PC-9 (cell line): ENCODE results near the gene ZMIZ1. TPM values are rescaled to one million over a fixed set of nuclear protein-coding genes. Genes with fewer than 3 reads are reported as not detected.

Experiments used
- BruUV-seq: library from RNA; stranded (reverse); fragments of 400-500 nt; replicated peaks from 2 replicates; lab custom pipeline; 2021; lab: Mats Ljungman, UMichigan
- CTCF ChIA-PET: fragments of 300-600 bp; sonication (Branson Sonifier 250); formaldehyde crosslinking; loops from one replicate; lab custom pipeline; 2022; ENCODE audit warnings: antibody characterized with exemption; lab: Charles Lee
- POLR2A ChIA-PET: fragments of 300-600 bp; sonication (Branson Sonifier 250); formaldehyde crosslinking; loops from one replicate; lab custom pipeline; 2022; ENCODE audit warnings: antibody characterized with exemption; ENCODE audit not compliant: unreplicated experiment; lab: Charles Lee
- DNase-seq, 2 experiments: peaks; one replicate each; pipeline versions ENCODE4 v3.0.0 to v3.0.0-alpha.2; 2015 to 2022; ENCODE audit warnings: mixed read lengths in 1 of 2
- H2AFZ ChIP-seq: fragments of 200-600 bp; sonication (generic); 2 replicates; pipeline ENCODE4 v1.8.1; 2017; ENCODE audit warnings: antibody characterized with exemption
- H3F3A ChIP-seq: fragments of 200-600 bp; sonication (generic); 2 replicates; pipeline ENCODE4 v1.8.1; 2017; ENCODE audit warnings: antibody characterized with exemption, mild to moderate bottlenecking, low read depth; ENCODE audit not compliant: insufficient read depth
- H3K27ac ChIP-seq: fragments of 200-600 bp; sonication (generic); 2 replicates; pipeline ENCODE4 v1.6.1; 2016; ENCODE audit warnings: mixed run types
- H3K27me3 ChIP-seq: fragments of 200-600 bp; sonication (generic); 2 replicates; pipeline ENCODE4 v1.6.1; 2016; ENCODE audit warnings: low read depth, mixed run types; ENCODE audit not compliant: insufficient read depth
- H3K36me3 ChIP-seq: fragments of 200-600 bp; sonication (generic); 2 replicates; pipeline ENCODE4 v1.6.1; 2016; ENCODE audit warnings: low read depth, mixed run types
- H3K4me1 ChIP-seq: fragments of 200-600 bp; sonication (generic); replicated peaks from 2 replicates; pipeline ENCODE4 v1.6.1; 2016; ENCODE audit warnings: mixed run types; ENCODE audit not compliant: insufficient read depth
- H3K4me2 ChIP-seq: fragments of 200-600 bp; sonication (generic); 2 replicates; pipeline ENCODE4 v1.6.1; 2017; ENCODE audit warnings: mixed run types
- H3K4me3 ChIP-seq: fragments of 200-600 bp; sonication (generic); 2 replicates; pipeline ENCODE4 v1.6.1; 2016; ENCODE audit warnings: mixed run types
- H3K79me2 ChIP-seq: fragments of 200-600 bp; sonication (generic); 2 replicates; pipeline ENCODE4 v1.6.1; 2017; ENCODE audit warnings: low read depth, mixed run types
- H3K9me2 ChIP-seq: fragments of 200-600 bp; sonication (generic); 2 replicates; pipeline ENCODE4 v1.8.1; 2017; ENCODE audit warnings: mild to moderate bottlenecking; ENCODE audit not compliant: insufficient read depth
- H3K9me3 ChIP-seq: fragments of 200-600 bp; sonication (generic); 2 replicates; pipeline ENCODE4 v1.8.1; 2016; ENCODE audit warnings: low read depth; ENCODE audit not compliant: insufficient read depth
- H4K20me1 ChIP-seq: fragments of 200-600 bp; sonication (generic); 2 replicates; pipeline ENCODE4 v1.8.1; 2017; ENCODE audit not compliant: insufficient read depth
- EZH2 ChIP-seq: fragments of 200-600 bp; sonication (generic); IDR thresholded peaks from 2 replicates; pipeline ENCODE4 v1.8.0; 2017; ENCODE audit warnings: antibody characterized with exemption, low read depth
- intact Hi-C: fragments of 100-400 bp; cut with micrococcal nuclease; formaldehyde crosslinking; loops from one replicate; pipeline ENCODE4 v1.10.0; 2022; ENCODE audit not compliant: unreplicated experiment
- total RNA-seq: library from RNA; stranded (reverse); gene quantifications from 2 replicates; pipeline ENCODE4 v1.2.3, GENCODE V29; 2021
- TF ChIP-seq, protein P1 (sequence below): fragments of 200-600 bp; sonication (generic); conservative IDR thresholded peaks from 2 replicates; pipeline ENCODE4 v1.6.1; 2017; ENCODE audit warnings: mixed run types, antibody characterized with exemption, mild to moderate bottlenecking, moderate library complexity

ZMIZ1 gene
- total RNA-seq, 1 experiment from 2014 or later: 47.6 TPM

DNA sequence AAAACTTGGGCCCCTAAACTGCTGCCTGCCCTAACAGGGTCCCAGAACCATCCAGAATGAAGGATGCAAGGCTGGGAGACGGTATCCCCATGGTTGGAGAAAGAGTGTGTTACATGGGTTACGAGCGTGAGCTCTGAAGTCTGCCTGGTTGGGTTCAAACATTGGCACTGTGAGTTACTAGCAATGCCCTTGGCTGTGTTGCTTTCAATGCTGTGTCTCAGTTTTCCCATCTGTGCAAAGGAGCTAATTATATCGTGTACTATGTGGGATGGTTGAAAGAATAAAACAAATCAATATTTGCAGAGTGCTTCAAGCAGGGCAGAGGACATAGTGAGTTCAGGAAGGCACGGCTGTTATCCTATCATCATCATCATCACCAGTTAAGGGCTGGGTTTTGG lies 114.7 kb downstream of the ZMIZ1 start:
- Histone ChIP-seq H3K4me1 (peaks cover 36% of the 10 kb centered on the region), H3K9me3 (no peaks in the 10 kb centered on the region), H3K9me2 (no peaks in the 10 kb centered on the region), H3K27ac (peak overlapping the region; percentile 54), H4K20me1 (no peaks in the 10 kb centered on the region), H3K27me3 (no peaks in the 10 kb centered on the region), H3F3A (peaks cover 20% of the 10 kb centered on the region; the same call in 1 of the 2 replicates), H3K79me2 (0 out of 2 replicates have a peak, but pooled peaks cover 6% of the 10 kb centered on the region), H3K36me3 (no peaks in the 10 kb centered on the region), H3K4me2 (peak overlapping the region; percentile 55), H2AFZ (no peak overlapping the region), H3K4me3 (no peak overlapping the region)
- intact Hi-C loops: no loop called here
- POLR2A ChIA-PET: interaction anchor here (0.7 kb wide), 1 partner anchor 346 kb away, joined by 9 read pairs; no protein-coding TSS in a partner anchor
- BruUV-seq: no TSS peak
- no peak for DNase-seq
- TF ChIP-seq EZH2: no peak
- TF ChIP-seq, protein P1, sequence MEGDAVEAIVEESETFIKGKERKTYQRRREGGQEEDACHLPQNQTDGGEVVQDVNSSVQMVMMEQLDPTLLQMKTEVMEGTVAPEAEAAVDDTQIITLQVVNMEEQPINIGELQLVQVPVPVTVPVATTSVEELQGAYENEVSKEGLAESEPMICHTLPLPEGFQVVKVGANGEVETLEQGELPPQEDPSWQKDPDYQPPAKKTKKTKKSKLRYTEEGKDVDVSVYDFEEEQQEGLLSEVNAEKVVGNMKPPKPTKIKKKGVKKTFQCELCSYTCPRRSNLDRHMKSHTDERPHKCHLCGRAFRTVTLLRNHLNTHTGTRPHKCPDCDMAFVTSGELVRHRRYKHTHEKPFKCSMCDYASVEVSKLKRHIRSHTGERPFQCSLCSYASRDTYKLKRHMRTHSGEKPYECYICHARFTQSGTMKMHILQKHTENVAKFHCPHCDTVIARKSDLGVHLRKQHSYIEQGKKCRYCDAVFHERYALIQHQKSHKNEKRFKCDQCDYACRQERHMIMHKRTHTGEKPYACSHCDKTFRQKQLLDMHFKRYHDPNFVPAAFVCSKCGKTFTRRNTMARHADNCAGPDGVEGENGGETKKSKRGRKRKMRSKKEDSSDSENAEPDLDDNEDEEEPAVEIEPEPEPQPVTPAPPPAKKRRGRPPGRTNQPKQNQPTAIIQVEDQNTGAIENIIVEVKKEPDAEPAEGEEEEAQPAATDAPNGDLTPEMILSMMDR: no peak
- CTCF ChIA-PET: interaction anchor here (0.6 kb wide), 1 partner anchor 83 kb away, joined by 9 read pairs; no protein-coding TSS in a partner anchor

DNA sequence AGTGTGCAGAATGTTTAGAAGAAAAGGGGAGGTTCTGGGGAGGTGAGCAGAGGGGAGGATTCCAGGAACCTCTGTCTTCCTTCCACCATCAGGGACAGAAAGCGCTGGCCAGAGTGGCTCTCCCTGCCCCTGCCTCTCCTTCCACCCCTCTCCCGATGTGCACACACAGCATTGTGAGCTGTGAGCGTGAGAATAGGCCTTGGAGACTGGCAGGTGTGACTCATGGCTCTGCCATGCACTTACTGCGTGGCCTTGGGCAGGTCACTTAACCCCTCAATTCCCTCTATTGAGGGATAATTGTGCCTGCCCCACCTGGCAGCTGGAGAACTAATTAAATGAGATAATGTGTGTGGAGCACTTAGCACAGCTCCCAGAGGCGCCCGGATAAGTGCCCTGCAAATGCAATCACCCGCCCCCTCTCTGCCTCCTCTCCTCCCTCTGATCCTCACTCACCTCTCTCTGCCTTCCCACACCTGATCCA lies 115.4 kb downstream of the ZMIZ1 start:
- ChIA-PET CTCF (no interaction called here), POLR2A (interaction anchor here (0.5 to 0.7 kb wide), 3 partner anchors 182 to 427 kb away, joined by 6 to 12 read pairs (median 9); no protein-coding TSS in a partner anchor)
- Histone ChIP-seq H2AFZ (no peak overlapping the region), H4K20me1 (no peaks in the 10 kb centered on the region; the same call in 1 of the 2 replicates), H3K36me3 (no peaks in the 10 kb centered on the region), H3K27me3 (no peaks in the 10 kb centered on the region), H3K27ac (peak overlapping the region; percentile 54), H3F3A (peaks cover 20% of the 10 kb centered on the region; the same call in 1 of the 2 replicates), H3K9me2 (no peaks in the 10 kb centered on the region), H3K9me3 (no peaks in the 10 kb centered on the region), H3K4me1 (peaks cover 44% of the 10 kb centered on the region), H3K4me2 (peak overlapping the region; percentile 55), H3K79me2 (0 out of 2 replicates have a peak, but pooled peaks cover 6% of the 10 kb centered on the region), H3K4me3 (no peak overlapping the region)
- TF ChIP-seq, protein P1: no peak
- TF ChIP-seq EZH2: no peak
- intact Hi-C loops: loop anchor here (1.0 kb wide), 1 partner anchor 21 kb away; no protein-coding TSS in a partner anchor
- no TSS peak for BruUV-seq
- DNase-seq: peak; percentile 91 to 96

DNA sequence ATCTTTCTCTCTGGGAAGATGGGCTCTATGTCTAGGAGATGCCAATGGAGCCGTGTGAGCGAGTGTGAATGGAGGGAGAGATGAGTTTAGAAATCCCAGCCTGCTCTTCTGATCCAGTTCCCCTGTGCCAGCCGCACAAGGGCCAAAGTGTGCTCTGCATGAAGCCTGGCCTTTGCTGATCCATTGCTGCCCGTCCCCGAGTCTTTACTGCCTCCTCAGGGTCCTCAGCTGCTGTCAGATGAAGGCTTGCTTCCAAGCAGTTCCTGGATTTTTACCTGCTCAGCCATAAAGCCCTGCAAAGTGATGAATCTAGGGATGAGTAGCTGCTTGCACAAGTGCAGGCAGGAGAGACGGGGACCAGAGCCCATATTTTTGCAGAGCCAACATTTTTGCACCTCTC lies 115.9 kb downstream of the ZMIZ1 start:
- POLR2A ChIA-PET: interaction anchor here (0.6 kb wide), 1 partner anchor 428 kb away, joined by 6 read pairs; no protein-coding TSS in a partner anchor
- H2AFZ ChIP-seq: no peak overlapping the region

More for the DNA sequence above, 115.9 kb downstream of the ZMIZ1 start:
- no peaks in the 10 kb centered on the region for H3K9me2 ChIP-seq
- TF ChIP-seq, protein P1: no peak
- TF ChIP-seq EZH2: no peak
- H3F3A ChIP-seq: peaks cover 20% of the 10 kb centered on the region; the same call in 1 of the 2 replicates
- intact Hi-C loops: loop anchor here (1.0 kb wide), 1 partner anchor 21 kb away; no protein-coding TSS in a partner anchor
- no peaks in the 10 kb centered on the region for H3K36me3 ChIP-seq
- CTCF ChIA-PET: no interaction called here
- no peak overlapping the region for H3K27ac ChIP-seq
- BruUV-seq: no TSS peak
- H3K4me3 ChIP-seq: no peak overlapping the region
- H3K9me3 ChIP-seq: no peaks in the 10 kb centered on the region
- no peak for DNase-seq
- H3K27me3 ChIP-seq: no peaks in the 10 kb centered on the region
- H4K20me1 ChIP-seq: no peaks in the 10 kb centered on the region; the same call in 1 of the 2 replicates
- 0 out of 2 replicates have a peak, but pooled peaks cover 6% of the 10 kb centered on the region for H3K79me2 ChIP-seq
- H3K4me1 ChIP-seq: peaks cover 46% of the 10 kb centered on the region
- no peak overlapping the region for H3K4me2 ChIP-seq
